IPS-18c (cell line): Measurements from ENCODE around the gene SPOCD1.

Source experiments
- H3K4me3 ChIP-seq: 2 replicates; pipeline ENCODE4 v1.7.0; 2013; ENCODE audit warnings: low read depth, mild to moderate bottlenecking, low read length, moderate library complexity; ENCODE audit not compliant: insufficient read depth
- H3K9me3 ChIP-seq: one replicate; pipeline ENCODE4 v1.6.1; 2013; ENCODE audit warnings: mild to moderate bottlenecking, low read length, moderate library complexity; ENCODE audit not compliant: control insufficient read depth, insufficient read depth

Gene SPOCD1

DNA sequence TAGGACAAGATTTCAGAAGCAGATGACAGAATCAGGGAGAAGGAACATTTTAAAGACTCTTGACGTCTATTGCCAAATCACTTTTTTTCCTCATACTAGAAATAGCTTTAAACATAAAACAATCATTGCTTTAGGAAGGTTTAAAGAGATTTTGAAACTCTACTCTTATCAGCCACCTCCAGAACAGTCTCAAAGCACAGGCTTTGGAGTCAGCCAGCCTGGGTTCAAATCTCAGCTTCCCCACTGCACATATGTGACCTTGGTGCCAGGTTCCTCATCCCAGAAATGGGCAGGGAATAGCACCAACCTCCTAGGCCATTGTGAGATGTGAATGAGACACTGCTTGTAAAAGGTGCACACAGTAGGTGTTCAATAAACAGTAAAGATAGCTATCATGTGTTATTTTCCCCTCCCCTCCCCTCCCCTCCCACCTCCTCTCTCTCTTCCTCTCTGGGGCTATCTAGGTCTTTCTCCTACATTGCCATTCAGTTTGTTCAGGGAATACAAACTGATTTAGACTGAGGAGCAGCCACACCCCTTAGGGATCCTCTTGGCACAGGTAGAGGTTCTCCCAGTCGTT, 20.6 kb downstream of the SPOCD1 start:
- no peak overlapping the region for H3K4me3 ChIP-seq
- no peaks in the 10 kb centered on the region for H3K9me3 ChIP-seq

DNA sequence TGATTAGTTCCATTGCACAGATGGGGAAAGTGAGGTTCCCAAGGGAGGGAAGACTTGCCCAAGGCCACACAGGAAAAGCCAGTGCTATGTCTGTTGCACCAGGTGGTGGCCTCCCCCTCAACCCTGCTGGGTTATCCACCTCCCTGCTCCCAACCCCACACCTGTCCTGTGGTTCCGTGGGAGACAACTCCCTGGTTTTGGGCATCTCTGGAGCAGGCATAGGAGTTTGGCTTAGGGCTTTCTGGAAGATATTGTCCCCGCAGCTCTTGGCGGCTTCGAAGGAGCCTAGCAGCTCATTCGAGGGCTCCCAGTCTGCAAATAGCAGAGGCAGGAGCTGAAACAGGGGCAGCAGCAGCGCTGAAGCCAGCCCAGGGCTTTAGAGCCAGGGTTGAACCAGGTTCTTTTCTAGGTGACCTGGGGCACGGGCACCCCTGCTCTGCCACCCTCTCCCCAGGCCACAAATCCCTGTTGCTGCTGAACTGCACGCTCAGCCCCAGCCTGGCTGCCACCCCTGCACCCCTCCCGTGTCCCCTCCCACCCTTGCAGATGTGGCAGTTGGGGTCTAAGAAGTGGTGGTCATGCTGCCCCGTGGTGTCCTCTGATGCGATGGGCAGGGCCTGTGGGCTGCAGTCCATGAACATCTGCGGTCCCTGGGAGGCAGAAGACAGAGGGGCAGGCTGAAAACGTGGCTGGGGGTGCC, 22.1 kb downstream of the SPOCD1 start:
- Histone ChIP-seq H3K9me3 (no peaks in the 10 kb centered on the region), H3K4me3 (no peak overlapping the region)

DNA sequence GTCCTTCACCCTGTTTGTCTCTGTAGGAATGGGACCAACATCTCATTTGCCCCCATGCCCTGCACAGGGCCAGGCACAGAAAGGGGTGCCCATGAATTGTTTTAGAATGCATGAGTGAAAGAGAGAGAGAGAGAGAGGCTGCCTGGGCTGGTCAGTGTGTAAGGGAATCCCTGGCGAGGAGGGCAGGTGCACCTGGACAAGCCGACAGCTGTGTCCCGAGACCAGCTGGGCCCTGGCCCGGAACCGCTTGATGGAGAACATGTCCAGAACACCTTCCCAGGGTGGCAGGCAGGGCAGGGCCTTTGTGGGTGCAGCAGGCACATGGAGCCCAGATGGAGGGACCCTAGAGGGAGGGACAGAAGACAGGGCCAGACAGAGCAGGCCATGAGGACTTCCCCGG, 22.7 kb downstream of the SPOCD1 start:
- Histone ChIP-seq H3K4me3 (no peak overlapping the region), H3K9me3 (no peaks in the 10 kb centered on the region)

DNA sequence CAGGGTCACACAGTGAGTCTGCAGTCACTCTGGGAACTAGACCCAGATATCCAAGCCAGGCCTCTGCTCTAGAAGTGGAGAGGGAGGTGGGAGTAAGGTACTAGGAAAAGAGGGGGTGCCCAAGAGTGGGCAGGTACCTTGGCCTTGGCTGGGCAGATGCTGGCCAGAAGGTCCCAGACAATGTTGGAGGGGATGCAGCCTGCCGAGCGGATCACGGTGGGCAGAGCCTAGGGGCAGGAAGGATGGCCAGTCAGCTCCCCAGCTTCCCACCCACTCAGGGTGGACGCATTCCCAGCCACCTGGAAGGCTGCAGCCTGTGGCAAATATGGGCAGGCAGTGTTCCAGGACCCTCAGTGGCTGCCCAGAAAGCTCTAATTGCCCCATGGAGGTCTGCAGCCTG, 23.3 kb downstream of the SPOCD1 start:
- H3K9me3 ChIP-seq = no peaks in the 10 kb centered on the region
- no peak overlapping the region for H3K4me3 ChIP-seq

DNA sequence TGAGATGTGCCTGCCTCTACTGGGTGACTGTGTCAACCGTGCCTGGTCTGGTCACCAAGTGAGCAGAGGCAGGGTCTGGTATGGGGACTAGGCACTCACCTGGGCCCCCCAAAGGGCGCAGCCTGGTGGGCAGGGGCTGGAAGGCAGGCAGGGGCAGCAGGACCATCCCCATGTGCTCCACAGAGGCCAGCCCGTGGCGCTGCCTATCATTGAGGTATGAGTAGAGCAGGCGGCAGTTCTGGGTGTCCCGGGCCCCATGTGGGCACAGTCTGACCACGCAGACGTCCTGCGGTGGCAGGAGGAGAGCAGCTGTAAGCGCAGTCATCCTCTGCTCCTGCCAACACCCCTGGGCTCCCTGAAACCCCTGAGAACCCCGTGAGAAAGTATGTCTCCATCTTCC, 23.7 kb downstream of the SPOCD1 start:
- Histone ChIP-seq H3K4me3 (no peak overlapping the region), H3K9me3 (no peaks in the 10 kb centered on the region)

DNA sequence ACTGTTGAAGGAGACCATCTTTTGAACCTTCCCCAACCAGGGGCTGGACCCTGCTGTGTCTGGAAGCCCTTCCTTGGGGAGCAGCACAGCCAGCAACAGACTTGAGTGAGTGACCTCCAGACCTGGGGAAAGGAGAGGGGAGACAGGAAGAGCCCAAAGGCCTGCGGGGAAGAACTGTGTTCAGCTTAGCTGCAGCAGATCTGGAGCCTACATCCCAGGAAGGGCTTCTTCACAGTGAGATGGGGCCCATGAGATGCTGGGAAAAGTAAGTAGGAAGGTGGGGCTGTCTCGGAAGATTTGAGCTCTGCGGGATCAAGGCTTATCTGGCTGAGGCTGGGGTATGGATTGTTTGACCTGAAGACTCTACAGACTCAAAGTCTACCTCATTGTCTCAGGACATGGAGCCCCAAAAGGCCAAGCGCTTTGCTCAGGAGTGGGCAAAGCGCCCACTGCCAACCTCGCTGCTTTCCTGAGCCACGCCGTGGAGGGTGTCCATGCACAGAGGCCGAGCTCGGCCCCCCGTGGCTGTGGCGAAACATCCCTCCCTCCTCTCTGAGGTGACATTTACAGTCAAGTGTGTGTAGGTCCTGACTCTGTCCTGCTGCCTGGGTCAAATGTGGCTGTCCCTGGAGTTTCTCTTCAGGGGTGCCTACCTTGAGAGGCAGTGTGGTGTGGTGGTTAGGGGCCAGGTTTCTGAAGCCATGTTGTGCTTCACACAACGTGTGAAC, 24.5 kb downstream of the SPOCD1 start:
- no peaks in the 10 kb centered on the region for H3K9me3 ChIP-seq

DNA sequence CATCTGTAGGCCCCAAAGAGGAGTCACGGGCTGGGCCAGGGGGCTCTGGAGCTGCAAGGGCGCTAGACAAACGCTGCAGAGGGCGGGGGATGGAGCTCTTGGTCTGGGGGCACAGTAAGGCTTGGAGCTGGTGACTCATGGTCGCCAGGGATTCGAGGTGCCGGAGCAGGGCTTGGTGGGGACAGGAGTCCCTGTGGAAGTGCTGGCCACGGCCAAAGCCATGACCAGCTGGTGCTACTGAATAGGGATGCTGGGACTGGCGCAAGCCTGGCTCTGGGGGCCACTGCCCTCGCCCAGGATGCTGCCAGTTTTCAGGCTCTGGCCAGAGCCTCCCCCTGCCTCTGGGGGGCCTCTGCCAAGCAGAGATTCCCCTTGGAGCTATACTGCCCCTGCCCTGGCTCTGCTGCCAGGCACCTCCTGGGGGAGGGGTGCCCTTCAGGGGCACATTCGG, 25.2 kb downstream of the SPOCD1 start:
- H3K4me3 ChIP-seq = no peak overlapping the region
- no peaks in the 10 kb centered on the region for H3K9me3 ChIP-seq

More for the DNA sequence above, 24.5 kb downstream of the SPOCD1 start:
- H3K4me3 ChIP-seq = no peak overlapping the region

DNA sequence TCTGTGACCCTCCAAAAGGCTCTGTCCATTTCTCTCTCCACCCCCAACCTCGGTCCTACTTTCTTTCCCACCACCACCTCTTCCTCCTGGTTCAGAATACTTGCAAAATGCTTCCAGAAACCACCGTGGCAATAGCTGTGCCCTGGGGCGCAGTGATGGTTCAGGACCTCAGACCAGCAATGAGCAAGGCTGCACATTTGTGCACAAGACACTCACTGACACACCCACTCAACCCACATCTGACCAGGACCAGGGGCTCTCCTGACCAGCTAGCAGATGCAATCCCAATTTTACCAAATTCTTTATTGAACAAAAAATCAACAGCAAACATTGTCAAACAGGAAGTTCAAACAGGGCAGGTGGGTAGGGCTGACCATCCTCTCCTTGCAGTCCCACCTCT, 25.7 kb downstream of the SPOCD1 start:
- no peak overlapping the region for H3K4me3 ChIP-seq
- H3K9me3 ChIP-seq = no peaks in the 10 kb centered on the region

DNA sequence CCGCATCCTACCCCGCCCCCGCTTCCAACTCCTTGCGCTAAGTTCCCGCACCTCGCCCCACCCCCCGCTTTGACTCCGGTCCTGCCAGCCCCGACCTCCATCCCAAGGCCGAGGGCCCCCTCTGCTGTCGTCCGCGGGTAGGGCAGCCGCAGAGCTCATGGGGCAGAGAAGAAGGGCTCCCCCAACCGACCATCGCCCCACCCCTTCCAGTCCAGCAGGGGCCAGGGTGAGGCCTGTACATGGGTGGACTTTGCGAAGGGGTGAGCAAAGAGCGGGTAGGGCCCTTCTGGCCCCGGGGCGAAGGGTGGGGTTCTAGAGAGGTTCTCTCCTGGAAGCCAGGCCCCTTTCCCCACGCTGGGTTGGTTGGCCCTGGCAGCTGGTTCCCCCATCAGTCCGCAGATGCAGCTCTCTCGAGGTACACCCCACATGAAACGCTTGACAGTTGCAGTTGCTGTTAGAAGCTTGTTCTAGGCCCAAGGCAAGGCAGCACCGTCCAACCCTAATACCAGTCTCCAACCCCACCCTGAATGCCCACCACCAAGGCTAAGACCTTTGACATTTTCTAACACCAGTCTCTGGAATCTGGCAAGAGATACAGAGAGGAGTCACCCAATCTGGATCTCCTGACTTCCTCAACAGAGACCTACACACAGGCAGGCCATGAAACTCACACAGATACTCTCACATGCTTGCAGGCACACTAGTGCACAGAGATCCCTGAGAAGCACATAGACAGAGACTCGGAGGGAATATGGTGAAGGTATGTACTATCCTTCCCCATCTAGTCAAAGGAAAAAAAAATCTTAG, 26.4 kb downstream of the SPOCD1 start:
- Histone ChIP-seq H3K9me3 (no peaks in the 10 kb centered on the region), H3K4me3 (peak overlapping the region; percentile 89)

DNA sequence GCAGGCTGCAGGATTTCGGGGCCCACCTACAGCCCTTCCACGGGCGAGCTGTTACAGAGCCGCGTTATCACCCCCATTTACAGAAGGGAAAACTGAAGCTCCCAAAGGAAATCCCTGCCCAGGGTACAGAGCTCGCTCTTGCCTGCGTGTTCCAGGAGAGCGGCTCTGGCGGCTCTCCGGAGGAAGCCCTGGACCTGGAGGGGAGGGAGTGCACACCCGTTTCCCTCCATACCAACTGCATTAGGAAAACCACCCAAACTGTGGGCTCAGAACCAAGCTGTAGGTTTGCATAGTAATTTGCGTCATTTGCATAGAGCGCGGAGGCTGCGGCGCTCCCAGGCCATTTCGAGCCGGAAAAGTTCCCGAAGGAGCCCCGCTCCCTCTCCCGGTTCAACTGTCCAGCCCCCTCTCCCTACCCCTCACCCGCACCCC, 27.0 kb downstream of the SPOCD1 start:
- H3K9me3 ChIP-seq = no peaks in the 10 kb centered on the region

DNA sequence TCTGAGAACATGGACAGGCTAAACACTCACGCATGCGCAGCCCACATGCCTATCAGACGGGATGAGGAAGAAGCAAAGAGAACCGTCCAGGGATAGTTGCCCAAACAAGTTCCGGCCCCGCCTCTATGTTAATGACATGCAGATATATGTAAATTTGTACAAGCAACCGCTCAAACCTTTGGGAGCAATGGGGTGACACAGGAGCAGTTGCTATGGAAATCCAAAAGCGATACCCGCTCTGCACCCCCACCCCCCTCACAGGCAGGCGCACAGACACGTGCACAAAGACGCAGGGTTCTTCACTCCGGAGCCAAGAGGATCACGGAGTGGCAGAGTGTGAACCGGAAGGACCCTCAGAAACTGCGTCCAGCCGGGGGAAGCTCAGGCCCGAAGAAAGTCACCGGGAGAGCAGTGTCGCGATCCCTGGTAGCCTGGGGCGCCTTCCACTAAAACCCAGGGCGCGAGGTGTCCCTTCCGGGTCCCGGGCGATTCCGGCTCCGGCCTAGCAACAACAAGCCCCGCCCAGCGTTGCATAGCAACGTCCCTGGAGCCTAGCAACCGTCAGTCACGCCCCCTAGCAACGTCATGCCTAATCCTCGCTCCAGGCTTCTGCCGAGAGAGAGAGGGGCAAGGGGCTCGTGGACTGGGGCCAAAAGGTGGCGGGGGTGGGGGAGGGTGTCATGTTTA, 27.5 kb downstream of the SPOCD1 start:
- Histone ChIP-seq H3K4me3 (peak overlapping the region; percentile 89), H3K9me3 (no peaks in the 10 kb centered on the region)

More for the DNA sequence above, 27.0 kb downstream of the SPOCD1 start:
- peak overlapping the region; percentile 89 for H3K4me3 ChIP-seq

DNA sequence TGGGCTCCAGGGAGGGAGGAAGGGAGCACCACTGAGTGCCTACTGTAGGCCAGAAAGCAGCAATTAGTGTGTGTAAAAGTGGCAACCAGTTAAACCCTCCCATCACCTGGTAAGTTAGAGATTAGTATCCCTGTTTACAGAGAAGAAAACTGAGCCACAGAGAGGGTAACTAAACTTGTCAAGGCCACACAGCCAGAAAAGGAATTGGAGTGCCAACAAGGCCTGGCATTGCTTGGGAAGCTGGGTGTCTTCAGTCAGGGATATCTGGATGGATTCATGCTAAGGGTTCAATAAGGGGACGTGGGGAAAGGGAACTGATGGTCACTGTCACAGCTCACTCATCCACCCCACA, 28.1 kb downstream of the SPOCD1 start:
- peak overlapping the region; percentile 89 for H3K4me3 ChIP-seq
- no peaks in the 10 kb centered on the region for H3K9me3 ChIP-seq

DNA sequence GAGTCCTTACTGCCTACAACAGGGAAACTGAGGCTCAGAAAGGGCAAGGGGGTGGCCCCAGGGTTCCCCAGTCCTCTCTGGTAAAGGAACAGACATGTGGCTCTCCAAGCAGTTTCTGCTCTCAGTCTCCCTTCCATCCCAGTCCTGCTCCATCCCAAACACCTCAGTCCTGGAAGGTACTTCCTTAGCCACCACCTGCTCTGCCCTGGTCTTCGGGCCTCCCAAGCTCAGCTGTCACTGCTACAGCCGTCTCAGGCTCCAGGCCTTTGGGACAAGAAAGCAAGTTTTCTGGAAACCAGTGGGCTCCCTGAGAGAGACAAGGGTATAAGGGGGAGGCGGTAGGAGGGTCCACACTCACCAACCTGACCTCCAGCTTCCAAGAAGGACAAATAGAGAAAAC, 28.6 kb downstream of the SPOCD1 start:
- Histone ChIP-seq H3K9me3 (no peaks in the 10 kb centered on the region), H3K4me3 (no peak overlapping the region)

DNA sequence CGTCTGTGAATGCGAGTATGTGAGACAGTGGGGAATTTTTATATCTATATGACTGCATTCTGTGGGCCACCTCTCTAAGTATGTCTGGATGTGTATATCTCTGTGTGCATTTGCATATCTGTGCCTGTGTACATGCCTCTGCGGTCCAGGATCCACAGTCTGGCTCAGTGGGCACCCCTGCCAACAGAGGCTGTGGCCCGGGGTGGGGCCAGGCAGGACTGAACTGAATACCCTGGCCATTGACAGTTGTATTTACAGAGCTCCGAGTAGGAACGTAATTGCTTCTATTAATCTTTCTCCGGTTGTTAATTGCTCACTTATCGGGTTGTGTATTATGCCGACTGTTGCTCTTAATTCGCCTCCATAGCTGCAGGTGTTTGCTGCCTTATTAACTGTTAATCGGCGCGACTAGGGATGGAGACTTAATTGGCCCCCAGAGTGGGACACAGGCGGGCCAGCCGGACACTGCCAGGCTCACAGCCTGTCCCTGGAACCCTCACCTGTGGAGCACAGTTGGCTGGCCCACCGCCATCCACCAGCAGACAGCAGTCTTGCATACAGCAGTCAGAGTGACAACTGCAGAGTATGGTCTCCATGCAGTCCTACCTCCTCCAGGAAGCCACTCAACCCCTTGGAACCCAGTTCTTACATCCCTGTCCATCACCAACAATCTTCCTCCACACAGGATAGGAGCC, 29.3 kb downstream of the SPOCD1 start:
- Histone ChIP-seq H3K4me3 (no peak overlapping the region), H3K9me3 (no peaks in the 10 kb centered on the region)

DNA sequence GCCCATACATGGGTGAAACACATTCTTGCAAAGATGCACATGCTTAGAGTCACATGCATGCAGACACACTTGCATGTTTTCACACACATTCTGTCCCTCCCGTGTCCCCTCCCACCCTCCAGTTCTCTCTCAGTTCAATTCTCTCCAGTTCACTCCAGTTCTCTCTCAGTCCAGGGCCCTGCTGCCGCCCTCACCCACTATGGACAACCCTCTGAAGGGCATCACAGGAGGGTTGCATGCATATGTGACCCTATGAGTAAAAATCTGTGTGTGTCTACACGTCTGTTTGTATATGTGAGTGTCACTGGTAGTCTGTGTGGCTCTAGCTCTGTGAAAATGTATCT, 29.9 kb downstream of the SPOCD1 start:
- Histone ChIP-seq H3K4me3 (no peak overlapping the region), H3K9me3 (no peaks in the 10 kb centered on the region)

DNA sequence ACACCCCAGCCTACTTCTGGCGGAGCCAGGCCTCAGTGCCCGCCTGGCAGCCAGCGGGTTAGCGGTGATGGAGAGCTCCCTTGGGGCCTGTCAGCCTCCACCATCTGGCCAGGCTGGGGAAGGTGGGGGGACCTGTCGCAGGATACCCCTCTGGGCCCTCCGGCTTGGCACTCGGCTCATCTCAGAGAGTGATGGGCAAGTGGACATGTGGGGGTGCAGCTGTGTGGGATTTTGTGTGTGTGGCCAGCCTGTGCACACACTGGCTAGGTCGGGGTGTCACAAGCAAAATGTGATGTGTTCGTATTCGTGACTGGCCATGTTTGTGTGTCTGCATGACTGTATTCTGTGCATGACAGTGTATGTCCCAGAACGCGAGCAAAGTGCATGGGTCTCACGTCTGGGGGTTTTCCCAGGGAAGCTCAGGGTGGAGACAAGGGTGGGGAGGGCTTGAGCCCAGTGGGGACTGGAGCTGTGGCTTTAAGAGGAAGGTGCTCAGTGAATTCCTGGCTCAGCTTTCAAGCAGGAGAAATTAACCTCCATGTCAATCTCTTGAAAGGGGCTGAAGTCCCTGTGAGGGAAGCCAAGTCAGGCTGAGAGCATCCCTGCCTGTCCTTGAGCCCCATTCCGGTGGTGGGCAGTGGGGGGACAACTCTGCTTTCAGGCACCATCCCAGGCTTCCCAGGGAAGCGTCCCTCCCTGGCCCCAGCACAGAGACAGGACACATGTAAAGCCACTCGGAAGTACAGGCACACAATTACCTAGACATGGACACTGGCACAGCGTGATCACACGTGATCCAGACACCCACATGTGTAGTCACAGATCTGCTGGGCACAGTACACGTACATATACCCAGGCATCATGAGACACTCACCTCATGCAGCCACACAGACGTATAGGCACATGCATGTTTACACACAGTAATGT, 30.5 kb downstream of the SPOCD1 start:
- Histone ChIP-seq H3K4me3 (no peak overlapping the region), H3K9me3 (no peaks in the 10 kb centered on the region)
